Glomerular visceral epithelial cell (primary cell): Measurements from ENCODE around the gene MIB2.

Experiments used
- DNase-seq: peaks from one replicate; pipeline ENCODE4 v3.0.0-alpha.2; 2016; ENCODE audit errors: extremely low spot score

Gene MIB2

DNA sequence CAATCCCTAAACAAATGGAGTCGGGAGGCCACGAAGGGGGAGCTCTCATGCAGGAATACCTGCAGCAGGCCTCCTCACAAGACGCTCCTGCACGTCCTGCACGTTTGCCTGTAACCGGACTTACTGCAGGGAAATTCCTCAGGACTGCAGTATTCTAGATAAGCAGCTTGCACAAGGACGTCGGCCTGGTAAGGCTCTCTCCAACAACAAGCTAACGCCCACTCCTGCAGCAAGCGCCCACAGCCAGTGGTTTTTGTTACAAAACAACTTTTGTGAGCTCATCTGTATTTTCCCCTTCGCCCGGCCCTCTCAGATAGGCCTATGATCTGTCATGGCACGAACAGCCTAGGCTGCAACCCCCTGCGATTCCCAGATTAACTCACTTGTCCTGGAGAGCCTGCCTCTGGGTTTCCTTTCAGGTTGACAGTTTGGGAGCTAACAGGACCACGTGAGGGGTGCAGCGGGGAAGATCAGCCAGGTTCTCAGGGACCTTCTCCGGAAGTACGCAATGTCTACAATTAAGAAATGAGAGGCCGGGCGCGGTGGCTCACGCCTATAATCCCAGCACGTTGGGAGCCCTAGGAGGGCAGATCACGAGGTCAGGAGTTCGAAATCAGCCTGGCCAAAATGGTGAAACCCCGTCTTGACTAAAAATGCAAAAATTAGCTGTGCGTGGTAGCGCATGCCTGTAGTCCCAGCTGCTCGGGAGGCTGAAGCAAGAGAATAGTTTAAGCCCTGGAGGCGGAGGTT is 921 bp upstream of the MIB2 start:
- DNase-seq: peak; percentile 50

DNA sequence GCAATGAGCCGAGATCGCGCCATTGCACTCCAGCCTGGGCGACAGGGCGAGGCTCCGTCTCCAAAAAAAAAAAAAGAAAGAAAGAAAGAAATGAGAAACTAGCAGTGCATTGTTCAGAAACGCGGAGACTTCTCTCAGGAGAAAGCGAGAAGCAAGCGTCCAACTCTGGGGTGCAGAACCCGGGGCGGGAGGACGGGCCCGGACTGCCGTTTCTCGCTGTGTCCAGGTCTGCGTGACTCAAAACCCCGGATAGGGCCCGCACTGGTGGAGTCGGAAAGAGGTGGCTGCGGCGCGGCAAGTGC is 395 bp upstream of the MIB2 start:
- DNase-seq: no peak

DNA sequence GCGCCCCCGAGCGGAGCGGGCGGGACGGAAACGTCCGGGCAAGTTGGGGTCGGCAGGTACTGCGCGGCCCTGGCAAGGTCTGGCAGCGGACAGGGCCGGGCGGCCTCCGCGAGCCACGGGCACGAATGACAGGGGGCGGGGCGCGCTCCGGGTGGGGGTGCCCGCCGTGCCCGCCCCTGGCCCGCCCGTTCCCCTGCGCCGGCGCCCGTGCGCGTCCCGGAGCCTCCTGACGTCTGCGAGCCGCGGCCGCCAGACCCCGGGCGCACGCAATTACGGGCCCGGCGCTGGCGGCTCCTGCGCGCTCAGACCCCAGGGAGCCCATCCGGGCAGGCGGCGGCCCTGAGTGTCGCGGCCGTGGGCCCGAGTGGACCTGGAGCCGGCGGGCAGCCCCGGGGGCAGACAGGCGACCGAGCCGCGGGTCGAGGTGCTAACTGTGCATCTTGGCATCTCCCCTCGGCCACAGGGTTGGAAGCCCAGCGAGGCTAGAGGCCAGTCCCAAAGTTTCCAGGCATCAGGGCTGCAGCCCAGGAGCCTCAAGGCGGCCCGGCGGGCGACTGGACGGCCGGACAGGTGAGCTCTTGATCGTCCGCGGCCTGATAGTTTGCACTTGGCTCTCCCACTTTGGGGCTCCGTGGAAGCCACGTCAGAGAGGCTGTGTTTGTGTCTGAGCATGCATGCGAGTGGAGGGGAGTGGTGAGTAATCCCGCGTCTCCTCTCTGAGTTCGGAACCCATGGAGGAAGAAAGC is 918 bp downstream of the MIB2 start:
- DNase-seq: peak; percentile 39

DNA sequence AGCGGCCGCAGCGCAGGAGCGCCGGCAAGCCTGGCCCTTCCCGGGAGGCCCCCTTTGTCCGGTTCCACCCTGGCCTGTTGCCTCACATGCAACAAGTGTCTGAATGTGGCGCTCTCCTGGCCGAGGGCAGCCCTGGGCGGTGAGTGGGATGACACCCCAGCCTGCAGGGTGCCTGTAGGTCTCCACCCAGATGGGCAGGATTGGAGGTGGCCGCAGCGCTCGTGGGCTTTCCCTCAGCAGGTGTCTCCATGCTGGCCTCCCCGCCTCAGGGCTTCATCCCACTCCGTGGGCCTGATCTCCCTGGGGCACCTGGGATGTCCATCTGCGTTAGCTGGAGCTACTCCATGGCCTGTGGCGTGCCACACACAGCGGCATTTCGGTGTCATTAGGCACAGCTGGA is 1.5 kb downstream of the MIB2 start:
- DNase-seq: no peak

DNA sequence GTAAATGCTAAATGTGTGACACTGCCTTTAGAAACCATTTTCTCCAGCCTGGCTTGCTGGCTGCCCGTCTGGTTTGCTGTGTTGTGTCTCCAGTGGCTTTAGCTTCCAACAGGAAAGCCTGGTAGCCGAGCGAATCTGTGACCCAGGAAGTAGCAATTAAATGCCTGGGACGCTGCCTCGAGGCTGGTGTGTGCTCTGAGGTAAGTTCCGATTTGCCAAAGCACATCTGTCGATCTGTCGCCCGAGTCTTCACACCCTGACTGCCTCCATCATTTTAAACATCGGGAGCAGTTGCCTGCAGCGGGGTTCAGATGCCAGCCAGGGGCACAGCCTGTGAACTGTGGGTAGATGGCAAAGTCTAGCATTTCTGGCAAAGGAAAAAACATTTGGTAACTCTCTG is 2.2 kb downstream of the MIB2 start:
- DNase-seq: no peak

DNA sequence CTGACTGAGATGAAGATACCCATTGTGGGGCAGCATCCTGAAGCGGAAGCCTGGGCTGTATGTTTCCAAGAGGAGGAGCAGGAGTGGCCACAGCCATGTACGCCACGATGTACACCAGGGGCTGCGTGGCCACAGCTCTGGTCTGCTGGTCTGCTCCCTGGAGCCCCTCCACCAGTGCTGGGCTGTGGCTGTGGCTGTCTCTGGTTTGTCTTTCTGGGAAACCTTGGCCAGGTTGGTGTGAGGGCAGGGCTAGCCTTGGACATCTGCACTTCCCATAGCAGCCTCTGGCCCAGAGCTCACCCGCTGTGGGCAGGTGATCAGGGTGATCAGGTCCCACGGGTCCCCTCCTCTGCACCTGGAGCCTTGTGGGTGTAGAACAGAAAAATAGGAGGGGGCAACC is 2.6 kb downstream of the MIB2 start:
- DNase-seq: no peak

DNA sequence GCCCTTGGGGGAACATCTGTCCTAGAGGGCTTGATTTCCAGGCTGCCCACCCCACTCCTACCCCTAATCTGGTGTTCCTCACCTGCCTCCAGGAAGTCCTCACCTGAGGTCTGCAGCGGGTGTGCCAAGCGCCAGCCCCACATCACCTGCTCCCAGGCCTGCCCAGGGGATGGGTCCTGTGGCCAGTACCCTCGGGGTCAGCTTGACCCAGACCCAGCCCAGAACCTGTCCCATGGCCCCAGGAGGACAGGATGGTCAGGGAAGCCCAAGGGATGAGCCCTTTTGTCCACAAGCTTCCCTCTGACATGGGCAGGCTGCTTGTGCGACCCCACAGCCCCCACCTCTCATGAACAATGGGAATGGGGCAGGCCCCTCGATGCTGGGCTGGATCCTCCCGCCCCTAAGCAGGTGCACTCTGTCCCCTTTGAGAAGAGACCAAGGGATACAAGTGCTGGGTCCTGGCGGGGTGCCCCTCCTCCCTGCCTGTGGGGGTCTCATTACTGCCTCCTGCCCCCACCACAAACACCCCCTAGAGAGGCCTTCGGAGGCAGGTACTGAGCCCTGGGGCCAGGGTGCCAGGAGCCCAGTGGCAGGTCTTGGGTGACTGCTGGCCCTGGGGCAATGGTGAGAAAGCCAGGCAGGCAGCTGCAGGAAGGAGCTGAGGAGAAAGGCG is 3.2 kb downstream of the MIB2 start:
- no peak for DNase-seq

DNA sequence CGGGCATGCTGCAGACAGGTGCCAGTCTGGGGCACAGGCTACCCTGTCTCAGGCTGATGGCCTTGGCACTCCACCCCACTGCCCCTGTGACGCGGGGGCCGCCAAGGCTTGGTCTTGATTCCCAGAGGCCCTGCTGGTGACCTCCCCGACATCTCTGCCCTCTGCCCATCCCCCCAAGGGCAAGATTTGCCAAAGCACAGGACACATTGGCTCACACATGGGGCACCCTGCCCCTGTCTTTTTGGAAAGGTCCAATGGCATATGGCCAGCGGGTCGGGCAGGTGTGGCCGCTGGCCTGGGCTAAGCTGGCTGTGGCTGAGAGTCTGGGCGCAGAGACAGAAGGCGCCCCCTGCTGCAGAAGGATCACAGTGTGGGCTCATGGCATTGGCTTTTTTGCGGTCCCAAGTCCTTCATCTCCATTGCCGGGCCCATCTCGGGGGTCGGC is 4.6 kb downstream of the MIB2 start:
- DNase-seq: no peak

DNA sequence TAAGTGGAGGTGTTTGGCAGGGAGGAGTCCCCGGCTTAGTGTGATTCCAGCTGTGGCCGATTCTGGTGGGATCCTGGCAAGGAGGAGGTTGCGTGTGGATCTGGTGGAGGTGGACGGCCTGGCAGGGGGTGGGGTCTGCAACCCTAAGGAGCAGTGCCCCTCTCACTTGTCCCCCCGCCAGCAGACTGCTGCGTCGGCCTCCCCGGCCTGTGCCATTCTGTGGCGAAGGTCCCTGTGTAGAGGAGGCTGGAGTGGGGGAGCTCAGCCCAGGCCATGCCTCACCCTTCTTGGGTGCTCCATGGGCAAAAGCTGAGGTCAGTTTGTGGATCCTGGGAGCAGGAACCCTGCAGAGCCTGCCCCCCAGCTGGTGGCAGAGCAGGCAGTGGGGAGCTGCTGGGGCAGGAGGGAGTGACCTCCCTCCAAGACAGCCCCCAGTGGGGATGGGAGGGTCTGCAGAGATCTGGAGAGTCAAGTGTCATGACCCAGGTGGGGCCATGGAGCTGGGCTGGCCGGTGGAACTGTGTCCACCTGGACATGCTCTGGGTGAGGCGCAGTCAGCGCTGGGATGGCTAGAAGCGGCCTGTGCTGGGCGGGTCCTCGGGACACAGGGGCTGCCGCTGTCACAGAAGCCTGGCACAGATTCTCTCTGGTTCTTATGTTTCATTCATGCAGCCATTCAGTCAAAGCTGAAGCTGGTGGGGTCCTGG is 5.3 kb downstream of the MIB2 start:
- no peak for DNase-seq

DNA sequence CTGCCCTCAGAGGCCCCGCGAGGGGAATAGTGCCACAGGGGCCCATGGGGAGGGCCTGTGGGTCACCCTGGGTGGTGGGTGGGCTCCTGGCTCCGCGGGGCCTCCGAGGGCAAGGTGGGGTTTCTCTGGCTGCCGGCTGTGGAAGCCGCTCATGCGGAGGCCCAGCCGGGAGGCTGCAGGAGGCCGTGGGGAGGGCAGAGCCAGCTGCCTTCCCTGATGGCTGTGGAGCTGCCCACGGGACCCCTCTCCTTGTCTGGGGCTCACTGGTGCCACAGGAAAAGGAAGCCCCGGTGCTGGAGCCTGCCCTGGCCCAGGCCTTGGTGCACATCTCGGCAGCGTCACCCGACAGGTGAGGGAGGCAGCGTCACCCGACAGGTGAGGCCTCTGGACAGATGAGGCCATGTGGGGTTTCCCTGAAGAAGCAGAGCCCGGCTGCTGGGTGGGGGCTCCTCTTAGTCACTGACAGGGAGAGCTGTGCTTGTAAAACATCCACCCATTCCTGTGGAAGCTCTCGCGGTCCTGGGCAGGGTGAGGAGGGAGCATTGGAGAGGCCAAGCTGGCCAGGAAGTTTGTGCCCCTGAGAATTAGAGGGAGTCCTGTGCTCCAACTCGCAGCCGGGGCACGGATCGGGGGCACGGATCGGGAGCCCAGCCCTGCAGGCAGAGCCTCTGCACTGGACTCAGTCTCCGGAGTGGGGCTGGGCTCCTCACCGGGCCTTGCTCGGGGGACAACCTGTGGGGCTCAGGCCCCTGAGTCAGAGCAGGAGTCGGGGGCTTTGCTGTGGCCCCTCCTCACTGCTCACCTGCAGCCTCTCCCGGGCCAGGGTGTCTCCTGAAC is 6.1 kb downstream of the MIB2 start:
- no peak for DNase-seq

DNA sequence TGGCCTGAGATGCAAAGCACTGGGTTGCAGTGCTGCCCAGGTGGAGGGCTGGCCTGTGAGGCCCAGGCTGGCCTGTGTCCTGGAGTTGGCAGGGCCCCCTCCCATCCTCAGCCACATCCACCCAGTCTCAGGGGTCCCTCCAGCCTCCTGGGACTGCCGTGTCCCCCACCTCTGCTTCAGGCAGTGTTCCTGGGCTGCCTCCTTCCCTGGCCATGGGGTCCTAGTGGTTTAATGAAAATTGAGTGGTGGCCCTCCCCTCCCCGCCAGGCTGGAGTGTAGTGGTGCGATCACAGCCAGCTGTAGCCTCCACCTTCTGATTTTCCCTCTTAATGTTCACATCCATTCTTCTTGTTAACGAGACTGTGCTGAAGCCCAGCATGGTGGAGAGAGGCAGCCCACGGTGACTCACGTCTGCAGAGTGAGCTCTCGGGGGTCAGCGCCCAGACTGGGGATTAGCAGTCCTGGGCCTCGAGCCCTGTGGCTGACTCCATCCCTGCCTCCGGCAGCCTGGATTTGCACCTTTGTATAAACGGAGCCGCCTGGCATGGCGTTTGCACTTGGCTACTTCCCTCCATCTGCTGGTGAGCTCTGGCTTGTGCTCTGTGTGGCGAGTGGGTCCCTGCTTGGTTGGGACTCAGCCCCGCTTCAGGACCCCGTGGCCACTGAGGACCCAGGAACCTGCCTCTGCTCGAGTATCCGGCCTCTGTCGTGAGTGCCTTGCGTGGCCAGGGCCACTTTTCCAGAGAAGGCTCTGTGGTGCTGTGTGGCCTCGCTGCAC is 6.9 kb downstream of the MIB2 start:
- peak; percentile 25 for DNase-seq

DNA sequence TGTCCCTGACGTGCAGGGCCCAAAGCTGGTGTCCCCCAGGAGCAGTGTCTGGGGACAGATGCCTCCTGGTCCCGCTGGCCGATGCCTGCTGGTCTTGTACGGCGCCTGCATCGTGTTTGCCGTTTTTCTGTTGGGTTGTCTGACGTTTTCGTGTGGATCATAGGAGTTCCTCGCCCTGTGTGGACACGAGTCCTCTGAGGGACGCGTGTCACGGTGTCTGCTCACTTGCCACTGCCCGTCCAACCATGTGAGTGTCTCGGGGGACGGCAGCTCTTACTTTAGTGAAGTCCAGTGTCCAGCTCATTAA is 7.4 kb downstream of the MIB2 start:
- DNase-seq: no peak

DNA sequence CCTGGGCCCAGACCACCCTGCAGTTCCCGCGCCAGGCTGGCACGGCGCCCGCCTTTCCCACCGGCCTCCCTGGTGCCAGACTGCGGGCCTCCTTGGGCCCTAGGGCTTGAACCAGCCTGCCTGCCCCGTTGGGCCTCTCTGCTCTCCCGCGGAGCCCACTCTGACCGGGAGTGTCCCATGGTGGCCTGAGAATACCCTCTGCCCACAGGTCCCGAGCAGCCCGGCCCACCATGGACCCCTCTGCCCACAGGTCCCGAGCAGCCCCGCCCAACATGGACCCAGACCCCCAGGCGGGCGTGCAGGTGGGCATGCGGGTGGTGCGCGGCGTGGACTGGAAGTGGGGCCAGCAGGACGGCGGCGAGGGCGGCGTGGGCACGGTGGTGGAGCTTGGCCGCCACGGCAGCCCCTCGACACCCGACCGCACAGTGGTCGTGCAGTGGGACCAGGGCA is 7.9 kb downstream of the MIB2 start:
- no peak for DNase-seq

DNA sequence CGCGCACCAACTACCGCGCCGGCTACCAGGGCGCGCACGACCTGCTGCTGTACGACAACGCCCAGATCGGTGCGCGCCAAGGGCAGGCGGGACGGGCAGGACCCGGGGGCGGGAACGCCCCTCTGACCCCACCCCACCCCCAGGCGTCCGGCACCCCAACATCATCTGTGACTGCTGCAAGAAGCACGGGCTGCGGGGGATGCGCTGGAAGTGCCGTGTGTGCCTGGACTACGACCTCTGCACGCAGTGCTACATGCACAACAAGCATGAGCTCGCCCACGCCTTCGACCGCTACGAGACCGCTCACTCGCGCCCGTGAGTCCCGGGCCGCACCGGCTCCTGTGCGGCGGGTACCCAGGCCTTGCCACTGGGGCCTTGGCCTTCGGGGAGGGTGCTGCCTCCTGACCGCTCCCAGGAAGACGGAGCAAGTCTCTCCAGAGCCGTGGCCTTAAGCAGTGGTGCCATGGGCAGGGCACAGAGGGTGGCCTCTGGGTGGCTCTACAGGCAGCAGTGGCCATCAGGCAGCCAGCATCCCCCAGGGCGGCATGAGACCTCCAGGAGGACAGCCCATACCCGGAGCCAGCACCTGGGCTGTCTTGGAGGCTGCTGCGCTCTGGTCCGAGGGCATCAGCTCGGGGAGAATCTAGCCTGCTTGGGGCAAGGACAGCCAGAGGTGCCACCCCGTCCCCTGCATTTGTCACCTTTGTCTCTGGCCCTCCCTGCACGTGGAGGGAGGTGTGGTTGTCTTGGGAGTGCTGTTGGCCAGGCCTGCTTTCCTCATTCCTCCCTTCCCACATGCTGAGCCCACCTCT is 8.5 kb downstream of the MIB2 start:
- no peak for DNase-seq

DNA sequence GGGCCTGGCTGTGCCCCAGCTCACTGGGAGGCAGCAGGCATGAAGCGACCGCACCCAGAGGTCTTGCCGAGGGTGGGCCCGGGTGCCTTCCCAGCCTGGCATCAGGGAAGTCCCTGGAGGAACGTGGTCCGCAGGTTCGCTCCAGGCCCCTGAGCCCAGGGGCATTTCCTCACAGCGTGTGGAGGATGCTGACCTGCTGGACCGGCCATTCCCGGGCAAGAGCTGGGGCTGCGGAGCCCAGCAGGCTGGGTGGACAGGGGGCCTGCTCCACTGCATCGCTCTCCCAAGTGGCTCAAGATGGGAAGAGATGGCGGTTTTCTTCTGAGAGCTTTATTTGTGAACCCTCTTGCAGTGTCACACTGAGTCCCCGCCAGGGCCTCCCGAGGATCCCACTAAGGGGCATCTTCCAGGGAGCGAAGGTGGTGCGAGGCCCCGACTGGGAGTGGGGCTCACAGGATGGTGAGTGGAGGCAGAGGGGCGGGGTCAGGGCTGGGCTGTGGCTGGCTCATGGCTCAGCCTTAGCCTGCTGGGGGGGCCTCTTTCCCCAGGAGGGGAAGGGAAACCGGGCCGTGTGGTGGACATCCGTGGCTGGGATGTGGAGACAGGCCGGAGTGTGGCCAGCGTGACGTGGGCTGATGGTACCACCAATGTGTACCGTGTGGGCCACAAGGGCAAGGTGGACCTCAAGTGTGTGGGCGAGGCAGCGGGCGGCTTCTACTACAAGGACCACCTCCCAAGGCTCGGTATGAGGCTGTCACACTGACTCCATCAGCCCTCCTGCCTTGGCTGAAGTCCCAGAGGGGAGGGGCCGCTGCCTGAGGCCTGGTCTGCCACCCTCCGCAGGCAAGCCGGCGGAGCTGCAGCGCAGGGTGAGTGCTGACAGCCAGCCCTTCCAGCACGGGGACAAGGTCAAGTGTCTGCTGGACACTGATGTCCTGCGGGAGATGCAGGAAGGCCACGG is 9.4 kb downstream of the MIB2 start:
- no peak for DNase-seq

DNA sequence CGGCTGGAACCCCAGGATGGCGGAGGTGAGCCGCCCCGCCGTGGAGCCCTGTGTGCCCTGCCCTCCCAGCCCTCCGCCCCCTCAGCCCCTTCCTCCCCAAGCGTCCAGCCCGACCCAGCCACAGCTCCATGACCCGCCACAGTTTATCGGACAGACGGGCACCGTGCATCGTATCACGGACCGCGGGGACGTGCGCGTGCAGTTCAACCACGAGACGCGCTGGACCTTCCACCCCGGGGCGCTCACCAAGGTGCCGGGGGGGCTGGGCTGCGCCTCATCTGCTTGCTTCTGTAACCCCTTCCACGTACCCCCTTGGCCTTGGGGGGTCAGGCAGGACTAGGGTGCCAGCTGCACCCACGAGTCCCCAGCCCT is 10.1 kb downstream of the MIB2 start:
- DNase-seq: no peak

DNA sequence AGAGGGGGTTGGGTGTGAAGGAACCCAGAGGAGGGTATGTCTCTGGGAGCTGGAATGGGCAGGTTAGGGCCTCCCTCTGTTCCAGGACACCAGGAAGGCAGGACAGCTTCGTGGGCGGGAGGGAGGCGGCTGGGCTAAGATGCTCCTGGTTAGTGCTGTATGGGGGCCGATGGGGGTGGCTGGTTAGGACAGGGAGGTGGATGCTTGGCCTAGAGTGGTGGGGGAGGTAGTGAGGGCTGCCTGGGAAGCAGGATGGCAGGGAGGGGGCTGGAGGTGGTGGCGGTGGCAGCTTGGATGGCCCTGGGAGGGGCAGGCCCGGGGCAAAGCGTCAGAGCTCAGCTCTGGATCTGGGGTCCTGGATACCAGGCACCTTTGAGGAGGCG is 10.5 kb downstream of the MIB2 start:
- DNase-seq: no peak

DNA sequence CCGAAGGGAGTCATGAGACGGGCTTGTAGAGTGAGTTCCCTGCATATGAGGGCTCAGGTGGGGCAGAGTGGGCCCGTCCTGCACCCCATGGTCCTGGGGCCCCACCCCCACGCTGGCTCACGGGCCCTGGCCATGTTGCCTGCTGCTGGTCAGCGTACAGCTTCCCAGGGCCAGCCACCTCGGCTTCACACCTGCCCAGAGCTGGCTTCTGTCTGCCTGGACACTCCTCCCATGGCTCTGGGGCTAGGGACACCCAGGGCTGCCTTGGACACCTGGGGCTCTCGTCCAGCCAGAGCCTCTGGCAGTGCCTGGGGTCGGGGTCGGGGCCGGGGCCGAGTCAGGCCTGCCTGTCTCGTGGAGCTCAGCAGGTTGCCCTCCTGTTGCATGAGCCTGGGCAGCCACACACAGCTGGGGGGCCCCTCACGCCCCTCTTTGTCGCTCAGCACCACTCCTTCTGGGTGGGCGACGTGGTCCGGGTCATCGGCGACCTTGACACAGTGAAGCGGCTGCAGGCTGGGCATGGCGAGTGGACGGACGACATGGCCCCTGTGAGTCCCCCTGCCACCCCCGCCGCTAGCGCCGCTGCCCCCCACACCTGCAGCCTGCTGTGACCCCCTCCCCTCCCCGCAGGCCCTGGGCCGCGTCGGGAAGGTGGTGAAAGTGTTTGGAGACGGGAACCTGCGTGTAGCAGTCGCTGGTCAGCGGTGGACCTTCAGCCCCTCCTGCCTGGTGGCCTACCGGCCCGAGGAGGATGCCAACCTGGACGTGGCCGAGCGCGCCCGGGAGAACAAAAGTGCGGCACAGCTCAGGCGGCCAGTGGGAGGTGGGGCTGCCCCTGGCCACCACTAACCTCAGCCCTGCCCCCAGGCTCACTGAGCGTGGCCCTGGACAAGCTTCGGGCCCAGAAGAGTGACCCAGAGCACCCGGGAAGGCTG is 11.2 kb downstream of the MIB2 start:
- DNase-seq: no peak
